H1 (cell line): ENCODE data around the gene LCORL. TPM values are rescaled to one million over a fixed set of nuclear protein-coding genes. Genes with fewer than 3 reads are reported as not detected.

Experiments
- CTCF ChIA-PET: fragments of 300-600 bp; sonication (Branson Sonifier 250); formaldehyde crosslinking; loops from one replicate; lab custom pipeline; 2021; ENCODE audit not compliant: partially characterized antibody; lab: Charles Lee
- POLR2A ChIA-PET: fragments of 300-600 bp; sonication (Branson Sonifier 250); formaldehyde crosslinking; loops from one replicate; lab custom pipeline; 2021; ENCODE audit warnings: inconsistent platforms; ENCODE audit not compliant: partially characterized antibody; lab: Charles Lee
- DNase-seq, 2 experiments: peaks; one replicate each; pipeline versions ENCODE4 v3.0.0 to v3.0.0-alpha.2; 2010 to 2022; ENCODE audit warnings: low spot score in 2 of 2, low read depth in 1 of 2, mixed read lengths in 1 of 2
- FAIRE-seq: peaks from 2 replicates; lab custom pipeline; 2011; peaks lifted over from hg19 to GRCh38; lab: Jason Lieb, UNC
- H2AFZ ChIP-seq: 2 replicates; pipeline ENCODE4 v1.8.1; 2012; ENCODE audit warnings: low read length, inconsistent platforms
- H2AK5ac ChIP-seq: 2 replicates; pipeline ENCODE4 v1.6.1; 2013; ENCODE audit warnings: low read depth, low read length
- H2BK120ac ChIP-seq: replicated peaks from 2 replicates; pipeline ENCODE3; 2013; ENCODE audit warnings: low read depth, low read length, inconsistent platforms
- H2BK12ac ChIP-seq: 2 replicates; pipeline ENCODE4 v1.6.1; 2013; ENCODE audit warnings: low read depth, low read length
- H2BK15ac ChIP-seq: 2 replicates; pipeline ENCODE4 v1.6.1; 2013; ENCODE audit warnings: low read length
- H2BK20ac ChIP-seq: 2 replicates; pipeline ENCODE4 v1.6.1; 2013; ENCODE audit warnings: low read length
- H2BK5ac ChIP-seq: 2 replicates; pipeline ENCODE4 v1.6.1; 2013; ENCODE audit warnings: low read depth, low read length
- H3K14ac ChIP-seq: 2 replicates; pipeline ENCODE4 v1.6.1; 2013; ENCODE audit warnings: inconsistent platforms; ENCODE audit not compliant: insufficient read length
- H3K18ac ChIP-seq: 2 replicates; pipeline ENCODE4 v1.6.1; 2013; ENCODE audit warnings: low read length; ENCODE audit errors: extremely low read depth
- H3K23ac ChIP-seq: 2 replicates; pipeline ENCODE4 v1.6.1; 2013; ENCODE audit warnings: inconsistent platforms; ENCODE audit not compliant: insufficient read length
- H3K23me2 ChIP-seq: 2 replicates; pipeline ENCODE4 v1.6.1; 2013; ENCODE audit warnings: low read depth, low read length
- H3K27ac ChIP-seq: 2 replicates; pipeline ENCODE4 v1.6.1; 2011; ENCODE audit warnings: low read depth, low read length, inconsistent platforms
- H3K27me3 ChIP-seq, 4 experiments: replicated peaks in 1 of 4; 1 replicate in 1 of 4; 2 replicates in 3 of 4; pipeline versions ENCODE4 v1.6.1 to v1.8.1; 2011 to 2013; ENCODE audit warnings: low read length in 3 of 4, mild to moderate bottlenecking in 3 of 4, inconsistent platforms in 2 of 4, mixed read lengths in 2 of 4, moderate library complexity in 1 of 4; ENCODE audit not compliant: control insufficient read depth in 3 of 4, insufficient read depth in 3 of 4; ENCODE audit errors: extremely low read depth in 1 of 4
- H3K36me3 ChIP-seq, 4 experiments: 2 replicates each; pipeline versions ENCODE4 v1.6.1 to v1.8.1; 2011 to 2013; ENCODE audit warnings: mild to moderate bottlenecking in 4 of 4, low read length in 3 of 4, moderate library complexity in 2 of 4, control low read depth in 1 of 4, inconsistent platforms in 1 of 4; ENCODE audit not compliant: insufficient read depth in 4 of 4, control insufficient read depth in 2 of 4
- H3K4ac ChIP-seq: replicated peaks from 2 replicates; pipeline ENCODE3; 2013; ENCODE audit warnings: low read length, low read depth, mixed read lengths, inconsistent platforms; ENCODE audit not compliant: insufficient read length
- H3K4me1 ChIP-seq, 4 experiments: replicated peaks in 1 of 4; 1 replicate in 1 of 4; 2 replicates in 3 of 4; pipeline versions ENCODE4 v1.6.1 to v1.8.1; 2011 to 2013; ENCODE audit warnings: low read length in 3 of 4, inconsistent platforms in 2 of 4, mixed read lengths in 1 of 4; ENCODE audit not compliant: insufficient read depth in 4 of 4, control insufficient read depth in 3 of 4
- H3K4me2 ChIP-seq, 2 experiments: 2 replicates each; pipeline versions ENCODE4 v1.6.1 to v1.8.1; 2011 to 2013; ENCODE audit warnings: low read depth in 2 of 2, low read length in 2 of 2, control low read depth in 1 of 2, inconsistent platforms in 1 of 2, mild to moderate bottlenecking in 1 of 2; ENCODE audit not compliant: insufficient read depth in 1 of 2
- H3K4me3 ChIP-seq, 4 experiments: fragments of 200-600, 300-600 bp in 1 of 4; sonication (generic), shearing (Covaris generic), sonication (Bioruptor Twin) in 1 of 4; 2 replicates each; pipeline versions ENCODE4 v1.5.1 to v1.8.1; 2011 to 2016; ENCODE audit warnings: low read length in 4 of 4, low read depth in 3 of 4, control low read depth in 2 of 4, inconsistent platforms in 2 of 4, mild to moderate bottlenecking in 2 of 4, mixed read lengths in 1 of 4, moderate library complexity in 1 of 4; ENCODE audit not compliant: insufficient read depth in 2 of 4; ENCODE audit errors: extremely low read depth in 1 of 4
- H3K56ac ChIP-seq: replicated peaks from 2 replicates; pipeline ENCODE3; 2013; ENCODE audit warnings: low read depth, mild to moderate bottlenecking, mixed read lengths, low read length, inconsistent platforms; ENCODE audit not compliant: insufficient read length
- H3K79me1 ChIP-seq: 2 replicates; pipeline ENCODE4 v1.6.1; 2013; ENCODE audit warnings: low read depth, low read length, control low read depth
- H3K79me2 ChIP-seq, 2 experiments: 2 replicates each; pipeline versions ENCODE4 v1.6.1 to v1.8.1; 2012 to 2013; ENCODE audit warnings: low read length in 2 of 2, mild to moderate bottlenecking in 2 of 2, inconsistent platforms in 1 of 2; ENCODE audit not compliant: insufficient read depth in 2 of 2, control insufficient read depth in 1 of 2
- H3K9ac ChIP-seq, 4 experiments: replicated peaks in 1 of 4; 1 replicate in 1 of 4; 2 replicates in 3 of 4; pipeline versions ENCODE4 v1.6.1 to v1.8.1; 2011 to 2013; ENCODE audit warnings: low read depth in 3 of 4, low read length in 3 of 4, control low read depth in 2 of 4, mild to moderate bottlenecking in 2 of 4, moderate library complexity in 2 of 4, inconsistent platforms in 1 of 4; ENCODE audit errors: extremely low read depth in 1 of 4
- H3K9me3 ChIP-seq, 2 experiments: 2 replicates each; pipeline versions ENCODE4 v1.6.1 to v1.8.1; 2012 to 2013; ENCODE audit warnings: mild to moderate bottlenecking in 2 of 2, moderate library complexity in 2 of 2, control low read depth in 1 of 2, inconsistent platforms in 1 of 2, low read depth in 1 of 2, low read length in 1 of 2, mixed read lengths in 1 of 2; ENCODE audit not compliant: insufficient read depth in 2 of 2
- H4K20me1 ChIP-seq, 2 experiments: replicated peaks in 1 of 2; 2 replicates each; pipeline versions ENCODE3 to v1.8.1; 2011 to 2013; ENCODE audit warnings: inconsistent platforms in 2 of 2, low read length in 2 of 2, mild to moderate bottlenecking in 1 of 2; ENCODE audit not compliant: insufficient read depth in 2 of 2, control insufficient read depth in 1 of 2
- H4K5ac ChIP-seq: 2 replicates; pipeline ENCODE4 v1.6.1; 2013; ENCODE audit warnings: low read length, low read depth, mixed read lengths, inconsistent platforms; ENCODE audit not compliant: insufficient read length
- H4K8ac ChIP-seq: 2 replicates; pipeline ENCODE4 v1.8.0; 2013; ENCODE audit warnings: mild to moderate bottlenecking, moderate library complexity, low read length, inconsistent platforms; ENCODE audit not compliant: insufficient read depth; ENCODE audit errors: extremely low read depth
- H4K91ac ChIP-seq: replicated peaks from 2 replicates; pipeline ENCODE3; 2013; ENCODE audit warnings: low read length, mixed read lengths, inconsistent platforms; ENCODE audit not compliant: insufficient read length
- BCL11A ChIP-seq, 2 experiments: IDR thresholded peaks; one replicate each; pipeline ENCODE4 v1.6.1; 2011; ENCODE audit warnings: low read depth in 2 of 2, low read length in 2 of 2, mild to moderate bottlenecking in 2 of 2
- BRCA1 ChIP-seq: IDR thresholded peaks from 2 replicates; pipeline ENCODE4 v1.6.1; 2012; ENCODE audit warnings: low read depth, low read length, improper control_type of control experiment
- FOSL1 ChIP-seq: IDR thresholded peaks from 2 replicates; pipeline ENCODE4 v1.6.1; 2011; ENCODE audit warnings: mild to moderate bottlenecking, low read depth, low read length, moderate library complexity; ENCODE audit not compliant: insufficient read depth
- POLR2AphosphoS5 ChIP-seq: IDR thresholded peaks from 2 replicates; pipeline ENCODE4 v1.6.1; 2011; ENCODE audit warnings: low read depth, low read length
- RXRA ChIP-seq: IDR thresholded peaks from 2 replicates; pipeline ENCODE4 v1.6.1; 2011; ENCODE audit warnings: low read depth, mild to moderate bottlenecking, low read length, moderate library complexity; ENCODE audit not compliant: insufficient read depth
- SIRT6 ChIP-seq: IDR thresholded peaks from one replicate; pipeline ENCODE4 v1.7.1; 2012; ENCODE audit warnings: low read length, inconsistent platforms
- TAF1 ChIP-seq: IDR thresholded peaks from 2 replicates; pipeline ENCODE4 v1.6.1; 2011; ENCODE audit warnings: mild to moderate bottlenecking, low read depth, low read length
- WGBS, 2 experiments: shearing (Covaris generic) in 1 of 2; methylation state at CpG; one replicate each; pipeline versions ENCODE4 v1.1.6 to v1.1.7; 2013 to 2015; ENCODE audit warnings: low lambda C conversion rate in 2 of 2, mixed read lengths in 2 of 2, inconsistent platforms in 1 of 2, low coverage in 1 of 2, missing lambda C conversion rate in 1 of 2; ENCODE audit not compliant: insufficient replicate concordance in 2 of 2, insufficient coverage in 1 of 2, insufficient read length in 1 of 2; ENCODE audit errors: extremely low coverage in 1 of 2, missing lambda C conversion rate in 1 of 2; 5-methylcytosine and 5-hydroxymethylcytosine counted together
- polyA plus RNA-seq, 7 experiments: library from polyadenylated mRNA; depleted of rRNA in 3 of 7; stranded (reverse) in 5 of 7; unstranded in 2 of 7; fragments of >200 nt in 5 of 7; fragments of 200-250 nt in 2 of 7; gene quantifications; 1 replicate in 5 of 7; 2 replicates in 1 of 7; 4 replicates in 1 of 7; pipeline versions ENCODE4 v1.2.1 to v1.2.3, GENCODE V29; 2011 to 2013; ENCODE audit warnings: missing spikeins in 2 of 7, mixed read lengths in 2 of 7
- total RNA-seq: library from RNA; stranded (reverse); fragmentation: NEBNext Ultra II Directional; extraction: Animal tissue kit (Norgen Biotek cat#: 25700); gene quantifications from 2 replicates; pipeline ENCODE4 v1.2.1, GENCODE V29; 2021
- TF ChIP-seq, protein P1 (sequence below), 3 experiments: IDR thresholded peaks; 1 replicate in 2 of 3; 2 replicates in 1 of 3; pipeline versions ENCODE4 v1.5.1 to v1.6.1; 2011; ENCODE audit warnings: low read length in 3 of 3, mild to moderate bottlenecking in 3 of 3, inconsistent platforms in 2 of 3, low read depth in 1 of 3, moderate library complexity in 1 of 3; ENCODE audit not compliant: insufficient read depth in 1 of 3; ENCODE audit errors: control extremely low read depth in 1 of 3
- TF ChIP-seq, protein P2 (sequence below): IDR thresholded peaks from 2 replicates; pipeline ENCODE4 v1.6.1; 2011; ENCODE audit warnings: low read length, improper control_type of control experiment
- TF ChIP-seq, protein P3 (sequence below): IDR thresholded peaks from 2 replicates; pipeline ENCODE4 v1.6.1; 2012; ENCODE audit warnings: inconsistent platforms

Gene LCORL
- total and polyA plus RNA-seq, 2 of the 8 experiments (the other 6 are each of a cell fraction or from before 2014, with no cell fraction given) = 2.2 to 19.2 TPM

DNA sequence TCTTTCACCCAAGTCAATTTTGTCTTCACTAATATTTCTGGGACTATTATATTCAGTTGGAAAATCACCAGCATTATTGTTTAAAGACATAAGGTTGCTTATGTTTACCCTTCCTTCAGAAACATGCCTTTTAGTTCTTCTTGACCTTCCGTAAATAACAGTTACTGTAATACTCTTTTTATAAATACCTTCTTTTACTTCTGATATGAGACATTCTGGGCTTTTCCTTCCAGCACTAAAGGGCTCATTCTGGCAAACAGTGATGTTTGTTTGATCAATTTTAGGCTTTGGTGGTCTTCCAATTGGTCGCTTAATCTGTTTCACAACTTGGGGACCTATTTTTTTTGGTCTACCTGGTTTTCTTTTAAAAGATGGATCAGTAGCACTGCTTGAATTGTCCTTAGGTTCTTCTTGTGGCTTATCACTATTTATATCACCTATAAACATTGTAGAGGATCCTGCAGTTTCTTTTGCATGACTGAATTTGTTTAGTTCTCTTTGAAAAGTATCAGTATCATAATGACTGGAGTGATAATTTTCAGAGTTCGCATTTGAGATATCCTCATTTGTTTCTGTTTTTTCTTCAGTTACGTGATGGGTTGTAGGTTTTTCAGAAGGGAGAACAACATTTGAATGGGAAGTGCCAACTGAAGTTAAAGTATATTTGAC lies 146.0 kb downstream of the LCORL start:
- no peak overlapping the region for H3K23ac ChIP-seq
- no peaks in the 10 kb centered on the region for H3K9me3 ChIP-seq
- no peaks in the 10 kb centered on the region for H3K79me1 ChIP-seq
- ChIA-PET CTCF (interaction anchor here (0.6 to 0.7 kb wide), 2 partner anchors 23 to 490 kb away, joined by 3 to 6 read pairs; no protein-coding TSS in a partner anchor), POLR2A (no interaction called here)
- no peak overlapping the region for H4K8ac ChIP-seq
- H3K4me3 ChIP-seq = no peak overlapping the region
- no peak overlapping the region for H2AFZ ChIP-seq
- H2BK5ac ChIP-seq = no peak overlapping the region
- no peak overlapping the region for H2BK20ac ChIP-seq
- H2BK15ac ChIP-seq = no peak overlapping the region
- no peaks in the 10 kb centered on the region for H3K4me1 ChIP-seq
- H2BK12ac ChIP-seq = no peak overlapping the region
- no peak overlapping the region for H3K9ac ChIP-seq
- no peak overlapping the region for H2AK5ac ChIP-seq
- H3K27ac ChIP-seq = no peak overlapping the region
- no peaks in the 10 kb centered on the region for H3K27me3 ChIP-seq
- H3K4ac ChIP-seq = no peak overlapping the region
- H3K4me2 ChIP-seq = no peak overlapping the region
- no peaks in the 10 kb centered on the region for H3K23me2 ChIP-seq
- no peaks in the 10 kb centered on the region; a peak in 1 of 8 replicates for H3K36me3 ChIP-seq
- H4K20me1 ChIP-seq = no peaks in the 10 kb centered on the region
- no peaks in the 10 kb centered on the region for H3K79me2 ChIP-seq
- no peak overlapping the region for H3K18ac ChIP-seq
- FAIRE-seq = no peak
- H3K14ac ChIP-seq = no peak overlapping the region
- no peak overlapping the region for H3K56ac ChIP-seq
- no peak overlapping the region for H4K91ac ChIP-seq
- H4K5ac ChIP-seq = no peak overlapping the region
- 91% methylated on average over 4 of the region's 4 CpGs; no CpG with 5 or more reads in 1 of the 2 experiments for WGBS, 2 experiments
- H2BK120ac ChIP-seq = no peak overlapping the region
- DNase-seq = no peak
- TF ChIP-seq TAF1 (no peak), POLR2AphosphoS5 (no peak), BCL11A (IDR thresholded peaks at IDR 0.05; ENCODE audit: low read depth in 2 of 2, low read length in 2 of 2) (no peak), SIRT6 (no peak), RXRA (no peak), BRCA1 (no peak), FOSL1 (no peak)
- TF ChIP-seq, protein P1, sequence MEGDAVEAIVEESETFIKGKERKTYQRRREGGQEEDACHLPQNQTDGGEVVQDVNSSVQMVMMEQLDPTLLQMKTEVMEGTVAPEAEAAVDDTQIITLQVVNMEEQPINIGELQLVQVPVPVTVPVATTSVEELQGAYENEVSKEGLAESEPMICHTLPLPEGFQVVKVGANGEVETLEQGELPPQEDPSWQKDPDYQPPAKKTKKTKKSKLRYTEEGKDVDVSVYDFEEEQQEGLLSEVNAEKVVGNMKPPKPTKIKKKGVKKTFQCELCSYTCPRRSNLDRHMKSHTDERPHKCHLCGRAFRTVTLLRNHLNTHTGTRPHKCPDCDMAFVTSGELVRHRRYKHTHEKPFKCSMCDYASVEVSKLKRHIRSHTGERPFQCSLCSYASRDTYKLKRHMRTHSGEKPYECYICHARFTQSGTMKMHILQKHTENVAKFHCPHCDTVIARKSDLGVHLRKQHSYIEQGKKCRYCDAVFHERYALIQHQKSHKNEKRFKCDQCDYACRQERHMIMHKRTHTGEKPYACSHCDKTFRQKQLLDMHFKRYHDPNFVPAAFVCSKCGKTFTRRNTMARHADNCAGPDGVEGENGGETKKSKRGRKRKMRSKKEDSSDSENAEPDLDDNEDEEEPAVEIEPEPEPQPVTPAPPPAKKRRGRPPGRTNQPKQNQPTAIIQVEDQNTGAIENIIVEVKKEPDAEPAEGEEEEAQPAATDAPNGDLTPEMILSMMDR (IDR thresholded peaks at IDR 0.05; ENCODE audit: control extremely low read depth in 1 of 3, insufficient read depth in 1 of 3, low read depth in 1 of 3, low read length in 3 of 3) = no peak
- TF ChIP-seq, protein P2, sequence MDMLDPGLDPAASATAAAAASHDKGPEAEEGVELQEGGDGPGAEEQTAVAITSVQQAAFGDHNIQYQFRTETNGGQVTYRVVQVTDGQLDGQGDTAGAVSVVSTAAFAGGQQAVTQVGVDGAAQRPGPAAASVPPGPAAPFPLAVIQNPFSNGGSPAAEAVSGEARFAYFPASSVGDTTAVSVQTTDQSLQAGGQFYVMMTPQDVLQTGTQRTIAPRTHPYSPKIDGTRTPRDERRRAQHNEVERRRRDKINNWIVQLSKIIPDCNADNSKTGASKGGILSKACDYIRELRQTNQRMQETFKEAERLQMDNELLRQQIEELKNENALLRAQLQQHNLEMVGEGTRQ = no peak
- TF ChIP-seq, protein P3, sequence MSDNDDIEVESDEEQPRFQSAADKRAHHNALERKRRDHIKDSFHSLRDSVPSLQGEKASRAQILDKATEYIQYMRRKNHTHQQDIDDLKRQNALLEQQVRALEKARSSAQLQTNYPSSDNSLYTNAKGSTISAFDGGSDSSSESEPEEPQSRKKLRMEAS = no peak
